Smooth muscle cell (in vitro differentiated cells): ENCODE measurements around the gene ZP1. TPM values are rescaled to one million over a fixed set of nuclear protein-coding genes. Genes with fewer than 3 reads are reported as not detected.

Source experiments
- DNase-seq: peaks from one replicate; lab custom pipeline; 2025; ENCODE audit not compliant: unreplicated experiment; lab: John Stamatoyannopoulos, UW
- H2AFZ ChIP-seq: fragments of 200-600 bp; sonication (generic); 2 replicates; pipeline ENCODE4 v1.6.0; 2016; ENCODE audit warnings: antibody characterized with exemption, low read depth, mild to moderate bottlenecking
- H3F3A ChIP-seq: fragments of 200-600 bp; sonication (generic); 2 replicates; pipeline ENCODE4 v1.6.0; 2017; ENCODE audit warnings: antibody characterized with exemption, low read depth
- H3K27ac ChIP-seq: fragments of 200-600 bp; sonication (generic); 2 replicates; pipeline ENCODE4 v1.5.1; 2016; ENCODE audit warnings: low read depth, mild to moderate bottlenecking
- H3K27me3 ChIP-seq: fragments of 200-600 bp; sonication (generic); 2 replicates; pipeline ENCODE4 v1.6.1; 2016; ENCODE audit warnings: low read depth, mild to moderate bottlenecking
- H3K36me3 ChIP-seq: fragments of 200-600 bp; sonication (generic); 2 replicates; pipeline ENCODE4 v1.5.1; 2016; ENCODE audit warnings: low read depth
- H3K4me1 ChIP-seq: fragments of 200-600 bp; sonication (generic); 2 replicates; pipeline ENCODE4 v1.5.1; 2016; ENCODE audit warnings: low read depth
- H3K4me2 ChIP-seq: fragments of 200-600 bp; sonication (generic); 2 replicates; pipeline ENCODE4 v1.6.0; 2016; ENCODE audit warnings: mild to moderate bottlenecking
- H3K4me3 ChIP-seq: fragments of 200-600 bp; sonication (generic); 2 replicates; pipeline ENCODE4 v1.5.1; 2016; ENCODE audit warnings: mild to moderate bottlenecking
- H3K79me2 ChIP-seq: fragments of 200-600 bp; sonication (generic); 2 replicates; pipeline ENCODE4 v1.6.0; 2016; ENCODE audit warnings: low read depth, mild to moderate bottlenecking
- H3K9ac ChIP-seq: fragments of 200-600 bp; sonication (generic); 2 replicates; pipeline ENCODE4 v1.6.0; 2016; ENCODE audit warnings: low read depth
- H3K9me3 ChIP-seq: fragments of 200-600 bp; sonication (generic); replicated peaks from 2 replicates; pipeline ENCODE4 v1.5.1; 2016; ENCODE audit warnings: low read depth
- H4K20me1 ChIP-seq: fragments of 200-600 bp; sonication (generic); 2 replicates; pipeline ENCODE4 v1.6.0; 2016; ENCODE audit warnings: low read depth
- CTCF ChIP-seq: fragments of 200-600 bp; sonication (generic); IDR thresholded peaks from 2 replicates; pipeline ENCODE4 v1.5.1; 2017; ENCODE audit warnings: borderline replicate concordance, mild to moderate bottlenecking, antibody characterized with exemption; ENCODE audit not compliant: insufficient read depth, poor library complexity, severe bottlenecking
- WGBS: methylation state at CpG from one replicate; pipeline ENCODE4 v1.1.7; 2016; ENCODE audit warnings: low lambda C conversion rate; 5-methylcytosine and 5-hydroxymethylcytosine counted together
- polyA plus RNA-seq: library from polyadenylated mRNA; unstranded; fragments of >200 nt; fragmentation: Nextera tagmentation; extraction: Ambion mirVana; gene quantifications from 2 replicates; pipeline ENCODE4 v1.2.1, GENCODE V29; 2016
- total RNA-seq: library from RNA; depleted of rRNA; stranded (reverse); fragments of >200 nt; gene quantifications from 2 replicates; pipeline ENCODE4 v1.2.3, GENCODE V29; 2014

The ZP1 gene
- total and polyA plus RNA-seq, 2 experiments from 2014 or later: 0.94 to 2.9 TPM

GRCh38 chr11:60860943-60861342 lies 6.4 kb upstream of the ZP1 start:
- H3F3A ChIP-seq: no peaks in the 10 kb centered on the region
- H3K79me2 ChIP-seq: no peaks in the 10 kb centered on the region
- DNase-seq: no peak
- H3K36me3 ChIP-seq: no peaks in the 10 kb centered on the region
- no peak overlapping the region for H3K9ac ChIP-seq
- no peak overlapping the region for H3K4me2 ChIP-seq
- no peaks in the 10 kb centered on the region for H4K20me1 ChIP-seq
- no peaks in the 10 kb centered on the region for H3K27me3 ChIP-seq
- TF ChIP-seq CTCF: no peak
- no peaks in the 10 kb centered on the region for H3K9me3 ChIP-seq
- no peaks in the 10 kb centered on the region for H3K4me1 ChIP-seq
- no peak overlapping the region for H2AFZ ChIP-seq
- no peak overlapping the region for H3K4me3 ChIP-seq
- 81% methylated on average over 7 of the region's 7 CpGs for WGBS
- H3K27ac ChIP-seq: no peak overlapping the region

- Histone ChIP-seq H4K20me1 (no peaks in the 10 kb centered on the region), H3K9ac (no peak overlapping the region), H3K27ac (no peak overlapping the region), H3F3A (no peaks in the 10 kb centered on the region), H3K79me2 (no peaks in the 10 kb centered on the region), H3K4me2 (no peak overlapping the region), H3K9me3 (no peaks in the 10 kb centered on the region), H3K27me3 (no peaks in the 10 kb centered on the region), H3K36me3 (no peaks in the 10 kb centered on the region), H3K4me1 (no peaks in the 10 kb centered on the region), H3K4me3 (no peak overlapping the region), H2AFZ (no peak overlapping the region)
- no peak for TF ChIP-seq CTCF
- WGBS: 92% methylated on average over 9 of the region's 9 CpGs
- no peak for DNase-seq
These were observed 5.2 kb upstream of the ZP1 start for GRCh38 chr11:60862171-60862570.

GRCh38 chr11:60863550-60864521 lies 3.5 kb upstream of the ZP1 start:
- H2AFZ ChIP-seq: peak overlapping the region; percentile 55
- no peaks in the 10 kb centered on the region for H3K27me3 ChIP-seq
- H3K36me3 ChIP-seq: no peaks in the 10 kb centered on the region
- DNase-seq: no peak
- no peaks in the 10 kb centered on the region for H3F3A ChIP-seq
- no peaks in the 10 kb centered on the region for H3K9me3 ChIP-seq
- no peaks in the 10 kb centered on the region for H3K4me1 ChIP-seq
- WGBS: 63% methylated on average over 16 of the region's 16 CpGs
- H3K9ac ChIP-seq: no peak overlapping the region
- no peak overlapping the region for H3K27ac ChIP-seq
- H3K4me3 ChIP-seq: no peak overlapping the region
- no peak overlapping the region for H3K4me2 ChIP-seq
- no peak for TF ChIP-seq CTCF
- no peaks in the 10 kb centered on the region for H4K20me1 ChIP-seq
- no peaks in the 10 kb centered on the region for H3K79me2 ChIP-seq
